Myocyte (in vitro differentiated cells): Measurements from ENCODE around the gene EFNA4. TPM values are rescaled to one million over a fixed set of nuclear protein-coding genes. Genes with fewer than 3 reads are reported as not detected.
A peak's percentile ranks its signal among the peaks of the same experiment; 100 is the strongest.

Source experiments
- DNase-seq: peaks from one replicate; pipeline ENCODE4 v3.0.0-alpha.2; 2012; ENCODE audit warnings: low read depth
- total RNA-seq: library from RNA; depleted of rRNA; stranded (reverse); fragments of >200 nt; gene quantifications from 2 replicates; pipeline ENCODE4 v1.2.3, GENCODE V29; 2014

Gene EFNA4
- total RNA-seq, 1 donor from 2014 or later, result 4.9 TPM

GRCh38 chr1:155051777-155052398 is 11.7 kb upstream of the EFNA4 start:
- DNase-seq, result peak; percentile 32

GRCh38 chr1:155052439-155053395 is 10.8 kb upstream of the EFNA4 start:
- peak; percentile 17 for DNase-seq

- no peak for DNase-seq
Observed at GRCh38 chr1:155053531-155054105, 9.9 kb upstream of the EFNA4 start.

GRCh38 chr1:155057104-155057503 is 6.4 kb upstream of the EFNA4 start:
- DNase-seq, result no peak

- DNase-seq, result no peak
Observed at GRCh38 chr1:155057788-155058211, 5.7 kb upstream of the EFNA4 start.

- DNase-seq, result no peak
Observed at GRCh38 chr1:155060736-155061135, 2.8 kb upstream of the EFNA4 start.

GRCh38 chr1:155061381-155062150 is 2.0 kb upstream of the EFNA4 start:
- DNase-seq, result peak; percentile 81

GRCh38 chr1:155062151-155062686 is 1.3 kb upstream of the EFNA4 start:
- DNase-seq, result no peak

GRCh38 chr1:155062702-155063411 is 683 bp upstream of the EFNA4 start:
- DNase-seq, result no peak

- DNase-seq, result peak; percentile 38
Observed at GRCh38 chr1:155064111-155064831, 731 bp downstream of the EFNA4 start.

- DNase-seq, result no peak
Observed at GRCh38 chr1:155064832-155065429, 1.4 kb downstream of the EFNA4 start.

GRCh38 chr1:155066777-155067176 is 3.2 kb downstream of the EFNA4 start:
- no peak for DNase-seq

GRCh38 chr1:155068599-155068998 is 5.1 kb downstream of the EFNA4 start:
- no peak for DNase-seq

GRCh38 chr1:155069551-155070157 is 6.1 kb downstream of the EFNA4 start:
- DNase-seq, result peak; percentile 78

- no peak for DNase-seq
Observed at GRCh38 chr1:155070158-155070621, 6.7 kb downstream of the EFNA4 start.

- no peak for DNase-seq
Observed at GRCh38 chr1:155070721-155071569, 7.4 kb downstream of the EFNA4 start.

- DNase-seq, result no peak
Observed at GRCh38 chr1:155071701-155072100, 8.2 kb downstream of the EFNA4 start.
